Neural progenitor cell (in vitro differentiated cells): Measurements from ENCODE around the gene THSD4. TPM values are rescaled to one million over a fixed set of nuclear protein-coding genes. Genes with fewer than 3 reads are reported as not detected.

Source experiments
- DNase-seq: peaks from one replicate; pipeline ENCODE4 v3.0.0-alpha.2; 2016; ENCODE audit warnings: low spot score
- H2AFZ ChIP-seq: fragments of 200-600 bp; sonication (generic); replicated peaks from 2 replicates; pipeline ENCODE4 v1.6.1; 2016; ENCODE audit warnings: antibody characterized with exemption
- H3F3A ChIP-seq: fragments of 200-600 bp; sonication (generic); 2 replicates; pipeline ENCODE4 v1.6.1; 2016; ENCODE audit warnings: antibody characterized with exemption, low read depth
- H3K27ac ChIP-seq: fragments of 200-600 bp; sonication (generic); 2 replicates; pipeline ENCODE4 v1.5.1; 2016; ENCODE audit warnings: mild to moderate bottlenecking
- H3K27me3 ChIP-seq: fragments of 200-600 bp; sonication (generic); 2 replicates; pipeline ENCODE4 v1.6.1; 2016; ENCODE audit warnings: mild to moderate bottlenecking, moderate library complexity
- H3K36me3 ChIP-seq: fragments of 200-600 bp; sonication (generic); 2 replicates; pipeline ENCODE4 v1.5.1; 2016
- H3K4me1 ChIP-seq: fragments of 200-600 bp; sonication (generic); 2 replicates; pipeline ENCODE4 v1.6.1; 2016; ENCODE audit warnings: mixed run types
- H3K4me2 ChIP-seq: fragments of 200-600 bp; sonication (generic); 2 replicates; pipeline ENCODE4 v1.6.1; 2016
- H3K4me3 ChIP-seq: fragments of 200-600 bp; sonication (generic); 2 replicates; pipeline ENCODE4 v1.5.1; 2016
- H3K79me2 ChIP-seq: fragments of 200-600 bp; sonication (generic); 2 replicates; pipeline ENCODE4 v1.6.1; 2016; ENCODE audit warnings: low read depth
- H3K9ac ChIP-seq: fragments of 200-600 bp; sonication (generic); 2 replicates; pipeline ENCODE4 v1.6.1; 2016
- H3K9me3 ChIP-seq: fragments of 200-600 bp; sonication (generic); 2 replicates; pipeline ENCODE4 v1.5.1; 2016; ENCODE audit warnings: low read depth
- H4K20me1 ChIP-seq: fragments of 200-600 bp; sonication (generic); 2 replicates; pipeline ENCODE4 v1.6.1; 2016; ENCODE audit warnings: low read depth
- H3K27ac Mint-ChIP-seq: 3 replicates; pipeline ENCODE4 v1.8.0; 2021; ENCODE audit warnings: mixed read lengths
- H3K27me3 Mint-ChIP-seq: 2 replicates; pipeline ENCODE4 v1.8.0; 2022; ENCODE audit warnings: low read depth, mild to moderate bottlenecking, inconsistent platforms, moderate library complexity, mixed read lengths; ENCODE audit not compliant: insufficient read depth
- H3K36me3 Mint-ChIP-seq: 3 replicates; pipeline ENCODE4 v1.8.0; 2021; ENCODE audit warnings: mixed read lengths
- H3K4me1 Mint-ChIP-seq: 3 replicates; pipeline ENCODE4 v1.8.0; 2021; ENCODE audit warnings: mixed read lengths
- H3K4me3 Mint-ChIP-seq: 3 replicates; pipeline ENCODE4 v1.8.0; 2021; ENCODE audit warnings: mild to moderate bottlenecking, moderate library complexity, mixed read lengths
- H3K9me3 Mint-ChIP-seq: 3 replicates; pipeline ENCODE4 v1.8.0; 2020; ENCODE audit warnings: mixed read lengths
- CTCF ChIP-seq: fragments of 200-600 bp; sonication (generic); IDR thresholded peaks from 2 replicates; pipeline ENCODE4 v1.5.1; 2017; ENCODE audit warnings: antibody characterized with exemption, mild to moderate bottlenecking
- EZH2 ChIP-seq: fragments of 200-600 bp; sonication (generic); IDR thresholded peaks from 2 replicates; pipeline ENCODE4 v1.6.1; 2017; ENCODE audit warnings: antibody characterized with exemption, mild to moderate bottlenecking, moderate library complexity
- EZH2phosphoT487 ChIP-seq: fragments of 200-600 bp; sonication (generic); IDR thresholded peaks from 2 replicates; pipeline ENCODE4 v1.6.1; 2017; ENCODE audit warnings: antibody characterized with exemption
- total RNA-seq: library from RNA; depleted of rRNA; stranded (reverse); fragments of >200 nt; gene quantifications from 2 replicates; pipeline ENCODE4 v1.2.3, GENCODE V29; 2015; ENCODE audit warnings: low replicate concordance

THSD4 gene
- total RNA-seq, 1 donor from 2014 or later, result 2.4 TPM

- no peaks in the 10 kb centered on the region for H3F3A ChIP-seq
- H3K4me3 Mint-ChIP-seq, result no peak overlapping the region
- no peak overlapping the region for H3K4me2 ChIP-seq
- no peaks in the 10 kb centered on the region for H3K79me2 ChIP-seq
- H3K4me1 Mint-ChIP-seq, result peaks cover 4% of the 10 kb centered on the region
- no peaks in the 10 kb centered on the region for H3K36me3 ChIP-seq
- peaks cover 2% of the 10 kb centered on the region for H3K27me3 Mint-ChIP-seq
- H3K4me1 ChIP-seq, result no peaks in the 10 kb centered on the region
- H3K27ac ChIP-seq, result no peak overlapping the region
- no peak for DNase-seq
- H3K27ac Mint-ChIP-seq, result no peak overlapping the region
- H4K20me1 ChIP-seq, result no peaks in the 10 kb centered on the region
- no peaks in the 10 kb centered on the region for H3K27me3 ChIP-seq
- H2AFZ ChIP-seq, result no peak overlapping the region
- no peak overlapping the region for H3K9ac ChIP-seq
- no peaks in the 10 kb centered on the region for H3K9me3 ChIP-seq
- H3K36me3 Mint-ChIP-seq, result no peaks in the 10 kb centered on the region
- no peak overlapping the region for H3K4me3 ChIP-seq
- no peaks in the 10 kb centered on the region for H3K9me3 Mint-ChIP-seq
- no peak for TF ChIP-seq EZH2
- TF ChIP-seq EZH2phosphoT487, result no peak
- TF ChIP-seq CTCF, result no peak
Measured at GRCh38 chr15:71249986-71250385, 134.7 kb downstream of the THSD4 start.

GRCh38 chr15:71250936-71251583 is 135.8 kb downstream of the THSD4 start:
- Mint-ChIP-seq H3K27me3 (peaks cover 2% of the 10 kb centered on the region), H3K4me1 (peaks cover 4% of the 10 kb centered on the region), H3K4me3 (no peak overlapping the region), H3K27ac (no peak overlapping the region), H3K36me3 (no peaks in the 10 kb centered on the region), H3K9me3 (no peaks in the 10 kb centered on the region)
- no peaks in the 10 kb centered on the region for H4K20me1 ChIP-seq
- no peaks in the 10 kb centered on the region for H3K9me3 ChIP-seq
- H3K79me2 ChIP-seq, result no peaks in the 10 kb centered on the region
- H3K4me2 ChIP-seq, result no peak overlapping the region
- no peak overlapping the region for H3K27ac ChIP-seq
- H2AFZ ChIP-seq, result no peak overlapping the region
- H3K4me1 ChIP-seq, result no peaks in the 10 kb centered on the region
- TF ChIP-seq CTCF (no peak), EZH2phosphoT487 (no peak), EZH2 (no peak)
- H3F3A ChIP-seq, result no peaks in the 10 kb centered on the region
- no peaks in the 10 kb centered on the region for H3K27me3 ChIP-seq
- no peak for DNase-seq
- H3K4me3 ChIP-seq, result no peak overlapping the region
- H3K36me3 ChIP-seq, result no peaks in the 10 kb centered on the region
- no peak overlapping the region for H3K9ac ChIP-seq

- TF ChIP-seq EZH2 (no peak), EZH2phosphoT487 (no peak), CTCF (no peak)
- Histone ChIP-seq H3K9ac (no peak overlapping the region), H3K9me3 (no peaks in the 10 kb centered on the region), H3K4me1 (no peaks in the 10 kb centered on the region), H3K79me2 (no peaks in the 10 kb centered on the region), H3K4me3 (no peak overlapping the region), H2AFZ (no peak overlapping the region), H3K27ac (no peak overlapping the region), H4K20me1 (no peaks in the 10 kb centered on the region), H3K4me2 (no peak overlapping the region), H3F3A (no peaks in the 10 kb centered on the region), H3K27me3 (no peaks in the 10 kb centered on the region), H3K36me3 (no peaks in the 10 kb centered on the region)
- no peak for DNase-seq
- Mint-ChIP-seq H3K27me3 (no peaks in the 10 kb centered on the region), H3K4me3 (no peak overlapping the region), H3K9me3 (no peaks in the 10 kb centered on the region), H3K4me1 (peaks cover 4% of the 10 kb centered on the region), H3K27ac (no peak overlapping the region), H3K36me3 (no peaks in the 10 kb centered on the region)
Measured at GRCh38 chr15:71251584-71252043, 136.3 kb downstream of the THSD4 start.
